ENCODE data around the gene IKZF3.

Gene IKZF3

GRCh38 chr17:39745335-39746144 lies 118.6 kb downstream of the IKZF3 start:
- Histone ChIP-seq H3K9ac (no peak overlapping the region), H3K9me3 (ENCODE audit: control insufficient read depth, low read length) (no peaks in the 10 kb centered on the region), H3K4me3 (ENCODE audit: low read depth, low read length) (no peak overlapping the region), H3K4me2 (ENCODE audit: low read length) (no peak overlapping the region), H3K79me2 (no peaks in the 10 kb centered on the region), H3K36me3 (ENCODE audit: control insufficient read depth, insufficient read depth, low read length) (no peaks in the 10 kb centered on the region), H2AFZ (no peak overlapping the region), H3K4me1 (peaks cover 3% of the 10 kb centered on the region), H3K27ac (no peak overlapping the region), H3K27me3 (ENCODE audit: control insufficient read depth, insufficient read depth, low read length) (no peaks in the 10 kb centered on the region)
- TF ChIP-seq CTCF (IDR thresholded peaks at IDR 0.05): no peak

GRCh38 chr17:39744836-39745215 lies 119.3 kb downstream of the IKZF3 start:
- Histone ChIP-seq H3K9ac (no peak overlapping the region), H3K9me3 (ENCODE audit: control insufficient read depth, low read length) (no peaks in the 10 kb centered on the region), H3K4me2 (ENCODE audit: low read length) (no peak overlapping the region), H3K27ac (no peak overlapping the region), H3K27me3 (ENCODE audit: control insufficient read depth, insufficient read depth, low read length) (no peaks in the 10 kb centered on the region), H3K79me2 (no peaks in the 10 kb centered on the region), H3K4me3 (ENCODE audit: low read depth, low read length) (no peak overlapping the region), H3K4me1 (peaks cover 4% of the 10 kb centered on the region), H2AFZ (no peak overlapping the region), H3K36me3 (ENCODE audit: control insufficient read depth, insufficient read depth, low read length) (no peaks in the 10 kb centered on the region)
- no peak for TF ChIP-seq CTCF (IDR thresholded peaks at IDR 0.05)

GRCh38 chr17:39744075-39744835 lies 119.9 kb downstream of the IKZF3 start:
- H3K9me3 ChIP-seq (ENCODE audit: control insufficient read depth, low read length): no peaks in the 10 kb centered on the region
- H3K27me3 ChIP-seq (ENCODE audit: control insufficient read depth, insufficient read depth, low read length): no peaks in the 10 kb centered on the region
- no peaks in the 10 kb centered on the region for H3K79me2 ChIP-seq
- no peak overlapping the region for H3K9ac ChIP-seq
- H3K27ac ChIP-seq: no peak overlapping the region
- H2AFZ ChIP-seq: no peak overlapping the region
- TF ChIP-seq CTCF (IDR thresholded peaks at IDR 0.05): no peak
- H3K4me1 ChIP-seq: peaks cover 4% of the 10 kb centered on the region
- H3K4me3 ChIP-seq (ENCODE audit: low read depth, low read length): no peak overlapping the region
- H3K36me3 ChIP-seq (ENCODE audit: control insufficient read depth, insufficient read depth, low read length): no peaks in the 10 kb centered on the region
- H3K4me2 ChIP-seq (ENCODE audit: low read length): no peak overlapping the region

GRCh38 chr17:39742856-39743436 lies 121.2 kb downstream of the IKZF3 start:
- H3K79me2 ChIP-seq: no peaks in the 10 kb centered on the region
- no peak overlapping the region for H2AFZ ChIP-seq
- H3K27ac ChIP-seq: no peak overlapping the region
- H3K9ac ChIP-seq: no peak overlapping the region
- no peak overlapping the region for H3K4me2 ChIP-seq (ENCODE audit: low read length)
- H3K9me3 ChIP-seq (ENCODE audit: control insufficient read depth, low read length): no peaks in the 10 kb centered on the region
- no peaks in the 10 kb centered on the region for H3K27me3 ChIP-seq (ENCODE audit: control insufficient read depth, insufficient read depth, low read length)
- H3K4me3 ChIP-seq (ENCODE audit: low read depth, low read length): no peak overlapping the region
- peaks cover 4% of the 10 kb centered on the region for H3K4me1 ChIP-seq
- H3K36me3 ChIP-seq (ENCODE audit: control insufficient read depth, insufficient read depth, low read length): no peaks in the 10 kb centered on the region
- TF ChIP-seq CTCF (IDR thresholded peaks at IDR 0.05): no peak

Data from parathyroid adenoma (tissue), 2 donors.